ENCODE data around the gene XRRA1. TPM values are rescaled to one million over a fixed set of nuclear protein-coding genes. Genes with fewer than 3 reads are reported as not detected.

Gene XRRA1
- total RNA-seq, 1 experiment from 2014 or later: 9.7 TPM

Other genes starting within 250 kb of the XRRA1 start
- not detected in 2 replicates for gene CHRDL2, start 217.7 kb downstream of the XRRA1 start, total RNA-seq (2014; rRNA removed; shearing (Covaris generic))
- 6.4 and 10.9 TPM in 2 replicates for gene RNF169, start 200.2 kb downstream of the XRRA1 start, total RNA-seq (2014; rRNA removed; shearing (Covaris generic))
- gene SPCS2, start 175 bp upstream of the XRRA1 start, total RNA-seq (2014; rRNA removed; shearing (Covaris generic)): 17.0 and 29.7 TPM in 2 replicates
- gene NEU3, start 39.8 kb upstream of the XRRA1 start, total RNA-seq (2014; rRNA removed; shearing (Covaris generic)): 6.5 and 10.0 TPM in 2 replicates
- gene OR2AT4, start 147.8 kb upstream of the XRRA1 start, total RNA-seq (2014; rRNA removed; shearing (Covaris generic)): not detected in 2 replicates
- not detected in 2 replicates for gene SLCO2B1, start 202.0 kb upstream of the XRRA1 start, total RNA-seq (2014; rRNA removed; shearing (Covaris generic))